Right lobe of liver (tissue), 4 donors: Measurements from ENCODE around the gene SHISA6.

Experiments
- CTCF ChIP-seq, 4 donors: fragments of 200-600 bp in 3 of 4; fragments of 450-650 bp in 1 of 4; IDR thresholded peaks; one replicate each; pipeline versions ENCODE4 v1.5.1 to v1.8.0; 2016 to 2022; ENCODE audit warnings: antibody characterized with exemption in 4 of 4, mild to moderate bottlenecking in 2 of 4
- POLR2A ChIP-seq: fragments of 450-650 bp; IDR thresholded peaks from one replicate; pipeline ENCODE4 v1.6.1; 2017; ENCODE audit warnings: antibody characterized with exemption, mild to moderate bottlenecking
- donor health status: DM: no; HTN: no; CAD: no.
- donor health status: DM: no; HTN: no; CAD: no.
- donor health status: DM: no; HTN: yes; CAD: no.

DNA sequence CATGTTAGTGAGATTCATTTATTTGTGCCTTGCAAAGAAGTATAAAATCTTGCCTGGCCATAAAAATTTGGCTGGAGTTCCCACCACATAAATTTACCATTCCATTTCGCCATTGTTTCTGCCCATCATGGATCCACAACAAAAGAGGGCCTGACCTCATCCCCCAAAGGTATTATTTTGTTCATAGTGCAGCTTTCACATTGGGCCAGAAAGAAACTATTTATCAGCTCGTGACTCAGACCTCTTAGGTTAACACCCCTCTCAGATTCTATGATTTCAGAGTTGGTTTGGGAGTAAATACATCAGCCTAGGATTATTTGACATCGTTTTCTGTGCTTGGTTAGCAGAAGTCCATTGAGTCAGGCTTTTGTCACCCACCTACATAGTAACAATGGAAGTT, 108.1 kb downstream of the SHISA6 start:
- no peak for TF ChIP-seq CTCF (IDR thresholded peaks at IDR 0.05)
- TF ChIP-seq POLR2A = no peak
